Measurements from ENCODE around the gene TTLL10. TPM values are rescaled to one million over a fixed set of nuclear protein-coding genes. Genes with fewer than 3 reads are reported as not detected.

TTLL10 gene
- total RNA-seq, 1 experiment from 2014 or later: 0.29 TPM

- H3K36me3 Mint-ChIP-seq (ENCODE audit: insufficient read depth, unreplicated experiment): no peaks in the 10 kb centered on the region
- H3K9me3 ChIP-seq: no peaks in the 10 kb centered on the region
- intact Hi-C loops (cut with micrococcal nuclease; ENCODE audit: unreplicated experiment): no loop called here
- H3K27me3 ChIP-seq (replicated peaks; ENCODE audit: control insufficient read depth, insufficient read depth, low read length): no peaks in the 10 kb centered on the region
- no peaks in the 10 kb centered on the region for H3K4me1 Mint-ChIP-seq (ENCODE audit: low read depth, unreplicated experiment)
- POLR2A ChIA-PET: interaction anchor here (1.1 to 1.3 kb wide), 2 partner anchors 12 to 26 kb away, joined by 6 to 7 read pairs; no protein-coding TSS in a partner anchor
- TF ChIP-seq, protein P1, sequence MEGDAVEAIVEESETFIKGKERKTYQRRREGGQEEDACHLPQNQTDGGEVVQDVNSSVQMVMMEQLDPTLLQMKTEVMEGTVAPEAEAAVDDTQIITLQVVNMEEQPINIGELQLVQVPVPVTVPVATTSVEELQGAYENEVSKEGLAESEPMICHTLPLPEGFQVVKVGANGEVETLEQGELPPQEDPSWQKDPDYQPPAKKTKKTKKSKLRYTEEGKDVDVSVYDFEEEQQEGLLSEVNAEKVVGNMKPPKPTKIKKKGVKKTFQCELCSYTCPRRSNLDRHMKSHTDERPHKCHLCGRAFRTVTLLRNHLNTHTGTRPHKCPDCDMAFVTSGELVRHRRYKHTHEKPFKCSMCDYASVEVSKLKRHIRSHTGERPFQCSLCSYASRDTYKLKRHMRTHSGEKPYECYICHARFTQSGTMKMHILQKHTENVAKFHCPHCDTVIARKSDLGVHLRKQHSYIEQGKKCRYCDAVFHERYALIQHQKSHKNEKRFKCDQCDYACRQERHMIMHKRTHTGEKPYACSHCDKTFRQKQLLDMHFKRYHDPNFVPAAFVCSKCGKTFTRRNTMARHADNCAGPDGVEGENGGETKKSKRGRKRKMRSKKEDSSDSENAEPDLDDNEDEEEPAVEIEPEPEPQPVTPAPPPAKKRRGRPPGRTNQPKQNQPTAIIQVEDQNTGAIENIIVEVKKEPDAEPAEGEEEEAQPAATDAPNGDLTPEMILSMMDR (IDR thresholded peaks at IDR 0.05; ENCODE audit: insufficient read depth in 1 of 2, low read depth in 1 of 2, low read length in 1 of 2, severe bottlenecking in 1 of 2, unreplicated experiment in 1 of 2): no peak
- H3K27me3 Mint-ChIP-seq (ENCODE audit: insufficient read depth, unreplicated experiment): no peaks in the 10 kb centered on the region
- BruUV-seq (replicated peaks): no TSS peak
- CTCF ChIA-PET: no interaction called here
- peaks cover 10% of the 10 kb centered on the region for H3K4me1 ChIP-seq
- H3K27ac Mint-ChIP-seq (ENCODE audit: unreplicated experiment): no peak overlapping the region
- H3K4me3 Mint-ChIP-seq (ENCODE audit: unreplicated experiment): peak overlapping the region; percentile 27
- no peaks in the 10 kb centered on the region for H3K9me3 Mint-ChIP-seq (ENCODE audit: unreplicated experiment)
- no peaks in the 10 kb centered on the region for H3K36me3 ChIP-seq (ENCODE audit: control insufficient read depth, insufficient read depth, low read length)
- peak overlapping the region; percentile 44 for H3K4me3 ChIP-seq (ENCODE audit: low read depth, low read length)
- peak; percentile 30 to 51 for DNase-seq
Measured at GRCh38 chr1:1136547-1137230, 37.0 kb upstream of the TTLL10 start.

GRCh38 chr1:1137256-1138045, 36.2 kb upstream of the TTLL10 start:
- CTCF ChIA-PET: no interaction called here
- no peak for DNase-seq
- no peaks in the 10 kb centered on the region for H3K4me1 Mint-ChIP-seq (ENCODE audit: low read depth, unreplicated experiment)
- H3K9me3 ChIP-seq: no peaks in the 10 kb centered on the region
- POLR2A ChIA-PET: interaction anchor here (1.1 to 1.3 kb wide), 2 partner anchors 13 to 25 kb away, joined by 6 to 7 read pairs; no protein-coding TSS in a partner anchor
- TF ChIP-seq, protein P1 (IDR thresholded peaks at IDR 0.05; ENCODE audit: insufficient read depth in 1 of 2, low read depth in 1 of 2, low read length in 1 of 2, severe bottlenecking in 1 of 2, unreplicated experiment in 1 of 2): no peak
- peak overlapping the region; percentile 54 for H3K4me3 Mint-ChIP-seq (ENCODE audit: unreplicated experiment)
- no TSS peak for BruUV-seq (replicated peaks)
- H3K27me3 Mint-ChIP-seq (ENCODE audit: insufficient read depth, unreplicated experiment): no peaks in the 10 kb centered on the region
- no peaks in the 10 kb centered on the region for H3K9me3 Mint-ChIP-seq (ENCODE audit: unreplicated experiment)
- H3K27ac Mint-ChIP-seq (ENCODE audit: unreplicated experiment): no peak overlapping the region
- H3K4me1 ChIP-seq: peaks cover 6% of the 10 kb centered on the region
- H3K36me3 Mint-ChIP-seq (ENCODE audit: insufficient read depth, unreplicated experiment): no peaks in the 10 kb centered on the region
- peak overlapping the region; percentile 44 for H3K4me3 ChIP-seq (ENCODE audit: low read depth, low read length)
- intact Hi-C loops (cut with micrococcal nuclease; ENCODE audit: unreplicated experiment): no loop called here
- no peaks in the 10 kb centered on the region for H3K27me3 ChIP-seq (replicated peaks; ENCODE audit: control insufficient read depth, insufficient read depth, low read length)
- no peaks in the 10 kb centered on the region for H3K36me3 ChIP-seq (ENCODE audit: control insufficient read depth, insufficient read depth, low read length)

DNA sequence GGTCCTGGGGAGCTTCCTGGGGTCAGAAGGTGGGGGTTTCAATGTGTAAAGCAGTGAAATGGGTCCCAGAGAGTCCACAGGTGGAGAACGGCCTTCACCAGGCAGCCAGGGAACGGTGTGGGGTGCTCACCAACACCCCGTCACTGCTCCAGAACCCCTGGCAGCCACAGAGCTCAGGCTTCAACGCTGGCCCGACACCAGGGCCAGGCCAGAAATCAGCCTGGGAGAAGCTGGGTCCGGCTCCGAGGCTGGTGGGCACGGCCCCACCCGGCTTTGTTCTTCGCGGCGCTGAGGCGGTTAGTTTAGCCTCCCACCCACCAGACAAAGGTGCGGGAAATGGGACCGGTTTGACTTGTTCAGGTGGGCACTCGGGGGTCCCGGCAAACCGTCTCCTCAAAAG, 33.0 kb upstream of the TTLL10 start:
- H3K4me1 ChIP-seq: no peaks in the 10 kb centered on the region; the same call in 1 of the 2 replicates
- no peak overlapping the region for H3K27ac Mint-ChIP-seq (ENCODE audit: unreplicated experiment)

More for the DNA sequence above, 33.0 kb upstream of the TTLL10 start:
- POLR2A ChIA-PET: no interaction called here
- Mint-ChIP-seq H3K27me3 (ENCODE audit: insufficient read depth, unreplicated experiment) (no peaks in the 10 kb centered on the region), H3K9me3 (ENCODE audit: unreplicated experiment) (no peaks in the 10 kb centered on the region), H3K4me3 (ENCODE audit: unreplicated experiment) (no peak overlapping the region), H3K4me1 (ENCODE audit: low read depth, unreplicated experiment) (no peaks in the 10 kb centered on the region), H3K36me3 (ENCODE audit: insufficient read depth, unreplicated experiment) (no peaks in the 10 kb centered on the region)
- no peak for DNase-seq
- TF ChIP-seq, protein P1 (IDR thresholded peaks at IDR 0.05; ENCODE audit: insufficient read depth in 1 of 2, low read depth in 1 of 2, low read length in 1 of 2, severe bottlenecking in 1 of 2, unreplicated experiment in 1 of 2): no peak
- intact Hi-C loops (cut with micrococcal nuclease; ENCODE audit: unreplicated experiment): no loop called here
- no TSS peak for BruUV-seq (replicated peaks)
- Histone ChIP-seq H3K4me3 (ENCODE audit: low read depth, low read length) (no peak overlapping the region), H3K27me3 (replicated peaks; ENCODE audit: control insufficient read depth, insufficient read depth, low read length) (no peaks in the 10 kb centered on the region), H3K36me3 (ENCODE audit: control insufficient read depth, insufficient read depth, low read length) (no peaks in the 10 kb centered on the region), H3K9me3 (no peaks in the 10 kb centered on the region)
- CTCF ChIA-PET: no interaction called here

Data from Caco-2 (cell line).